ENCODE results near the gene CARD19.

Gene CARD19, protein sequence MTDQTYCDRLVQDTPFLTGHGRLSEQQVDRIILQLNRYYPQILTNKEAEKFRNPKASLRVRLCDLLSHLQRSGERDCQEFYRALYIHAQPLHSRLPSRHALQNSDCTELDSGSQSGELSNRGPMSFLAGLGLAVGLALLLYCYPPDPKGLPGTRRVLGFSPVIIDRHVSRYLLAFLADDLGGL

GRCh38 chr9:93096131-93096802 is at the start of gene CARD19:
Gene CARD19, plus strand, starts transcription at chr9:93096217. Its CDS starts 129 bp downstream, at chr9:93096346.
- peak in 5 of 14 donors; percentile 55 to 74 (median 71) for DNase-seq

GRCh38 chr9:93048566-93049448 is 47.2 kb upstream of the CARD19 start:
- DNase-seq, result no peak

- DNase-seq, result no peak
These were observed 46.5 kb upstream of the CARD19 start for GRCh38 chr9:93049491-93049890.

DNA sequence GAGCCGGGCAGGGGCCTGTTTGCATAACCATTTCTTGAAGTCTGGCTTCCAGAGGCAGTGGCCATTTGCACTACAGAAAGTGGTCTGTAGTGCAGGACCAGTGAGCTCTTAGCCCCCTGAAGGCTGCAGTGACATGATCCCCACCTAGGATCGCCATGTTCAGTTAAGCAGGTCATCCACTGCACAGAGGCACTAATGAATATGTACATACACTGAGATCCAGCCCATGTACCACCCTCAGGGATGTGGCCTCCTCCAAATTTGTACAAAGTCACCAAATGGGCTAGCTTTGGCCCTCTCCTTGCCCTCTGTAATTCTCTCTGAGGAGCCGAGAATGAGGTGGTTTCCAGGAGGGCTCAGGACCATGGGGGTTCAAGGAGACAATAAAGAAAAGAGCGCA is 45.8 kb upstream of the CARD19 start:
- DNase-seq, result no peak

DNA sequence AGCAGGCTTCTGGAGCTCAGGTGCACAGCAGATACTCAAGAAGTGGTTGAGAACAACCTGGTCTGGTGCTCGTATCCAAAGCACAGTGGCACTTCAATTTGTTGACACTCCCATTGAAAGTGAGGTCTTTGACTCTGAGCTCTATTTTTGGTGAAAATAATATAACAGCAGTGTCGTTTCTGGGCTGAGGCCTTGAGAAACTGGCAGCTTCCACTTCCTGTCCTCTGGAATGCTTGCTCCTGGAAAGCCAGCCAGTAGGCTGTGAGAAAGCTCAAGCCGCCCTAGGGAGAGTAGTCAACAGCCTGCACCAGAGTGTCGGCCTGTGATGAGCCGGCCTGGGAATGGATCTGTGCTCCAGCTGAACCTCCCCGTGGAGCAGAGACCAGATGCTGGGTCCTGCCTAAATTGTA is 44.3 kb upstream of the CARD19 start:
- DNase-seq, result no peak

DNA sequence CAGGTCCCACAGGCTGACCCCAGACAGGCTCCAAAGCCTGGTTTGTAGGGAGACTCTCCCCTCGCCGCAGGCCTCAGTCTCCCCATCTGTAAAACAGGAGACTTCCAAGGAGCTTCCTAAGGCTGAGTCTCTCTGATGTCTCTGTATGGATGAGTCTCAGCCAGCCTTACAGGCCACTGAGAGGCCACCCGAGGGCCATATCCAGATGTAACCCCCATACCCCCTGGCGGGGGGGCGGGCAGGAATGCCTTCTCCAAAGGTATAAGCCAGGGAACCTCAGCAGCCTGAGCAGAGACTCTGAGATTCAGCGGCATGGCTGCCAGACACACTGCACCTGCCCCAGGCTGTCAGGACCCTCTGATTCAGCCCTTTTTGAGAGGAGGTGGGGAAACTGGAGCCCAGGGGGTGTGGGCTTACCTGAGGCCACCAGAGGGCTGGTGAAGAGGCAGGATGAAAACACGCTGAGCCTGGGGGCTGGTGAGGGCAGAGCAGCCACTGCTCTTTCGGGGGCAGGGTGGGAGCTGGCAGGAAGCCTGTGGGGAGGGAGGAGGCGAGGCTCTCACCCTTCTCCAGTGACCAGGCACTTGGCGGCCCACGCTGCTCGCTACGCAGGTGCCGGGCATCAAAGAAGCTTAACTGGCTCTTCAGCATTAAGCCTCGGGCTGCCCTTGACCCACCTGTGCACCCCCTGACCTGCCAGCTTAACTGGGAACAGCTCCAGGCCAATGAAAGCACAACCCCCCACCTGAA is 43.1 kb upstream of the CARD19 start:
- no peak for DNase-seq

DNA sequence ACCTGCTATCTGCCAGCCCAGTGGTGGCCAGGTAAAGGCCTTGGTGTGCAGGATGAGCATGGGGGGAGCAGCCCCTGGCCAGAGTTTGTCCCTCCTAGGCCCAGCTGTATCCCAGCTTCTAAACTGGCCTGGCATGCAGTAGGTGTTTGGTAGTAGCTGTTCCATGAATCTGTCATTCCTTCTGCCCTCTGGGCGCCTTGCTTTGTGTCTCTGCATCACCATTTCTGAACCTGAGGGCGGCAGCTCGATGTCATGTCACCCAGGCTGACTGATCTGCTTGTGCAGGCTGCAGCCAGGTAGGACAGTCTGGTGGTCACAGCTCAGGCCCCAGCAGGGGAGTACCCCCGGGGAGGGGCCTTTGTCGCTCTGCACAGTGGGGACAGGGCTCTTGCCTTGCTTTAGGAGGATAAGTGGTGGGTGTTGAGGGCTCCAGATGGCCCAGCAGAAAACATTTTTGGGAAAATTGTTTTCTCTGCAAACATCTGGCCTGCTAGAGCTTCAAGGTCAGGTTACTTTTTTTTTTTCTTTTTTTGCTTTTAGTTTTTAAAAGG is 42.2 kb upstream of the CARD19 start:
- DNase-seq, result no peak

DNA sequence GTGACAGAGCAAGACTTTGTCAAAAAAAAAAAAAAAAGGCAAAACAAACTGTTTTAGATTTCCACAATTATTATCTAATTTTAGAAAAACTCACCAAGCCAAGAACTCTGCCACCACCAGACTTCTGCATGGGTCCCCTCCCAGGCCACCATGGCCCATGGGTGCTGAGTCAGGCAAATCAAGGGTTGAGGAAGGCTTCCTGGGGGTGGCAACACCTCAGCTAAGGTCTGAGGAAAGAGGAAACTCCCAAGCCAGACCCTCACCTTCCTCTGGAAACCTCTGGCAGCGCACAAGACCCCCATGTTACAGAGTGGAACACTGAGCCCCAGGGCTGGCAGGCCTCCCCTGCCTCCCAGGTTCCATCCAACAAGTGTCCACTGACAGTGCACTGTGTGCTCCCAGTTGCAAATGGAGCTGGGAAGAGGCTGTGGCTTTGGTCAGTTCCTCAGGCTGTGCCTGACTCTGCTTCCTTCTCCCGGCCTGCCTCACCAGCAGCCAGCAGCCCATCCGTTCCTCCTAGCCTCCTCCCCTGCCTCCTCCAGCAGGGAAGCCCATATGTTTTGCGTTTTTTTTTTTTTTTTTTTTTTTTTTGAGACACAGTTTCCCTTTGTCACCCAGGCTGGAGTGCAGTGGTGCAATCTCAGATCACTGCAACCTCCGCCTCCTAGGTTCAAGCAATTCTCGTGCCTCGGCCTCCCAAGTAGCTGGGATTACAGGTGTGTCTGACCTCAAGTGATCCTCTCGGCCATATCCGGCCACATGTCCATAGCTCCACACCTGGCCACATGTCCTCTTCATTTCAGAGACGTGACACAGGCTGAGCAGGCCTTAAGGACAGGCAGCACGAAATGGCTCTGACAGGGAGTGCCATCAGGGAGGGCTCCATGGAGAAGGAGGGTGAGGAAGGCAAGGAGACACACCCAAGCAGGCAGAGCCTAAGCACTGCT is 41.0 kb upstream of the CARD19 start:
- DNase-seq, result no peak

DNA sequence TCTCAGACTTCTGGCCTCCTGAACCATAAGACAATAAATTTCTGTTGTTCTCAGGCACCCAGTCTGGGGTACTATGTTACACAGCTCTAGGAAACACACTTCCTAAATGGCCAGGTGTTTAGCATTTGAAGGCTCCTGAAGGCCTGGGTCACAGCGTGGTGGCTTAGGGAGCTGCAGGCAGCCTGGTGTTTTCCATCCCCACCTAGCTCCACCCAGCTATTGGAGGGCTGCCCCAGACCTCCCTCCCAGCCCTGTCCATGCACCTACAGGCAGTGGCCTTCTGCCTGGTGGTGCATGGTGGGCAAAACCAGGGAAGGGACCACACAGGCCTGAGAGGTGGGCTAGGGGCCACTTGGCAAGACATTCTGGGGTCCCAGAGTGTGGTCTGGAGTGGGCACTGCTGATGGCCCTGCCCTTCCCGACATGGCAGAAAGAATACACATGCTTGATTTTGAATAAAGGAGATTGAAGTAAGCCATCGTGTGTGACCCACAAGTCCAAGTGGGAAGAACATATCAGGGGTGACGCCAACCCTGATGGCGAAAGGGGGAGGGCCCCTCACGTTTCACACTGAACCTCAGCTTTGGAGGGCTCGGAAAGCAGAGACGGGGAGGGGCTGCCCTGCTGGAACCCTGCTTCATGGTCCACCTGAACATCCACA is 38.8 kb upstream of the CARD19 start:
- DNase-seq, result no peak

- DNase-seq, result peak in 1 of 14 donors; percentile 26
These were observed 38.2 kb upstream of the CARD19 start for GRCh38 chr9:93057703-93058354.

GRCh38 chr9:93058355-93059010 is 37.5 kb upstream of the CARD19 start, which contains the start of gene SUSD3:
Gene SUSD3, plus strand, starts transcription at chr9:93058701. Its CDS starts 42 bp downstream, at chr9:93058743.
- DNase-seq, result peak in 3 of 14 donors; percentile 15 to 50 (median 23)

GRCh38 chr9:93059011-93059714 is 36.9 kb upstream of the CARD19 start:
- peak in 2 of 14 donors; percentile 14 to 22 for DNase-seq

DNA sequence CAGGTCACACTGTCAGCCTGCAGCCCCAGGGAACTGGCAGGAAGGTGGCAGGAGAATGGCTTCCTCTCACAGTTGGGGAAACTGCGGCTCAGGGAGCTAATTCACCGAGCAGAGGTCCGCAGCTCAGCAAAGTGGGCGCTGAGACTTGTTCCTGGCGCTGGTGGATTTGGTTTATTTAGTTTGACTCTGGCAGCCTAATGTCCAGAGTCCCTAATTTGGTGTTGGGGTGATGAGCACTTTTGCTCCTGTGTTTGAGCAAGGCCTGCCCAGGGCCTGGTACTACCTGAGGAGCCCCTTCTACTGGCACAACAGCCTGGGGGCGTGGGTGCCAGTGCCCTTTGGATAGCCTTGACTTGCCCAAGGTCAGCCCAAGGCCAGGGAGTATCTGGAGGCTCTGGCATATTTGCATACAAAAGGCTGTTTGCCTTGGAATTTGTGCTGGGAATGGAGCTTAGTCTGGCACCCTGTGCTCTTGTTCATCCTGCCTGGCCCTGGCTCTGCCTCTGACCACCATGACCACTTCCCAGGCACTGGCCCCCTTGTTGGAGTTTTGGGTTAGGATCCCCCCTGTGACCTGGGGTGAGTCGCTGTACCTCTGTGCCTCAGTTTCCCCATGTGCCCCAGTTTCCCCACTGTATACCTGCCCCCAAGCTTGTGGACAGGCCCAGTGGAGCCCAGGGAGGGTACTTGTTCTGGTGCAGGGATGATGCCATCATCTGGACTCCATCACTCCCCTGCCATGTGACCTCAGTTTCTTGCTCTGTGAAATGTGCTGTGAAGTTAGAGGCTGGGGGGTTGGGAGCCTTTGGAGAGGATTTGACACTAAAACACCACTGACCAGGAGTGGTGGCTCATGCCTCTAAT is 36.1 kb upstream of the CARD19 start:
- no peak for DNase-seq

DNA sequence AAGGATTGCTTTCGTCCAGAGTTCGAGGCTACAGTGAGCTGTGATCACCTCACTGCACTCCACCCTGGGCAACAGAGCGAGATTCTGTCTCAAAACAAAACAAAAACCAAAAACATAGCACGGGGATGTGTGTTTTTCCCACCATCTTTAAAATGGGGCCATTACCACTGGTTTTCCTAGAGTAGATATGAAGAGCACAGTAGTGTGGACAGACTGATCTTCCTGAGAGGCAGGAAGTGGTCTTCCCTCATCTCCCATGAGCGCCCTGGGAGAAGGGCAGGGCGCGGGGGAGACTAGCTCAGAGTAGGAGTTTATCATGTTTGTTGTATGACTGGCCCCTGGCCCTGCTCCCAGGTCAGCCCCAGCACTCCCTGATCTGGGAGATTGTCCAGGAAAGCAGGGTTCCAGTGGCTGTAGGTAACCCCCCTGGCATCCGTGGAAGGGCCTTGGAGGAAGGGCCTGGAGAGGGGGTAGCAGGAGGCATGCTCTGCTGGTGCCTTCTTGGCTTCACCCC is 35.2 kb upstream of the CARD19 start:
- DNase-seq, result no peak

DNA sequence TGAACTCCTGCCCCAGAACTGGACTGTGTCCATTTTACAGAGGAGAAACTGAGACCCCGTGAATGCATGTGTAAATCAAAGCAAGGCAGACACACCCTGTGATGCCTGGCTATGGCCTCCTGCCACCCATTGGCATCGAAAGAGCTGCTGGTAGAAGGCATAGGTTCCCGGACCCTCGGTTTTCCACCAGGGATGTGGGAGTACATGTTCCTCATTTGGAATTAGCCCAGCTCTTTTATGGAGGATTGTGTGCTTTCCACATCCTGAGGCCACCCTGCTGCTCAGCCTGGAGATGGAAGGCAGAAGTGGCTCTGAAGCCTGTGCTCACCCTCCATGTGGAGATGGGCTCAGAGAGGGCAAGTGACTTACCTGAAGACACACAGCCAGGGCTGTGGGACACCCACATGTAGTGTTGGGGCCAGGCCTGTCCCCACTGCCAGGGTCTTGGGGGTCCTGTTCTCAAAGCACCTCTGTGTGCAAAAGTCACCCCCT is 34.7 kb upstream of the CARD19 start:
- DNase-seq, result no peak

DNA sequence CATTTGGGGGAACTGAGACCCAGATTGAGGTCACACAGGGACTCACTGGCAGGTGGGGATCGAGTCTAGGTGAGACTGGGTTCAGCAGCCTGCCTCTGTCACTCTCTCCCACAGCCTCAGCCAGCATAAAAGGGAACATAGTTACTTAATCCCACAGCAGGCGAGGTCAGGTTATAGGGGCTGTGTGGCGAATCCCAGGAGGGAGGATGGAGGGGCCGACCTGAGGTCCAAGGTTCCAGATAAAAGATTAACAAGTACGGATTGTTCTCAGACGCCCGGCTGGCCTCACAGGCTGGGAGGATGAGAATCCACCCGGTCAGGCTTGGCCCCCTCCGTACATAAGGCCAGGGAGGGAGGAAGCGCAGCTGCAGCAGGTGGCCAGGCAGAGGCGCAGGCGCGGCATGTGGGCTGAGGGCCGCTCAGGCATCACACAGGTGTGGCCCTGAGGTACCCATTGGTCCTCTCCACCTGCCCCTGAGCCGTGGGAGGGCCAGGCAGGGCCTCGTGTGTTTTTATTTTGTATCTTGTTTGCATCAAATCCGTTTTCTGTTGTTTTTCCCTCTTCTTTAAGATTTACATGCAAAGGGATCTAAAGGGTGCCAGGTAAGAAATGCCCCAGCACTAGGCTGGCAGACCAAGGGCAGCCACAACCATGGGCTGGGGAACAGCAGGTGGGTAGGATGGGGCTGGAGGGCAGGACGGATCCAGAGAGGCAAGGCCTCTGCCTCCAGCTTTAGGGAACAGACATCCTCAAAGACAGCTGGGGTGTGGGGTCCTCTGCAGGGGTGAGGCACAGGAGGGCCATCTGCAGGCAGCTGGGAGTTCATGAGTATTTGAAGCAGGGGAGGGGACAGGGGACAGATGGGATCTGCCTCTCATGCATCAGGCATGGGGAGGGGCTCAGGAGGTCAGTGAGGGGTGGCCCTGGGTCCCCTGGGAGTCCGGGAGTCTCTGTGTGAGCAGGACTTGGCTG is 33.9 kb upstream of the CARD19 start:
- no peak for DNase-seq
